ENCODE measurements around the gene METTL1.
A peak's percentile ranks its signal among the peaks of the same experiment; 100 is the strongest.
"Not testable (repeated sequence)": the region's sequence is repeated elsewhere in the genome, so short reads cannot be mapped to it uniquely, and the experiment has no call there.

The METTL1 gene

GRCh38 chr12:57802607-57803006 is 30.7 kb upstream of the METTL1 start:
- intact Hi-C loops (cut with DNase I), result no loop called here

GRCh38 chr12:57800965-57801364 is 29.1 kb upstream of the METTL1 start:
- intact Hi-C loops (cut with DNase I), result no loop called here
- no peak for DNase-seq

More at GRCh38 chr12:57802607-57803006, 30.7 kb upstream of the METTL1 start:
- DNase-seq, result no peak

- intact Hi-C loops (cut with DNase I), result no loop called here
- no peak for DNase-seq
These were observed 26.0 kb upstream of the METTL1 start for GRCh38 chr12:57797933-57798332.

GRCh38 chr12:57796996-57797395 is 25.1 kb upstream of the METTL1 start:
- intact Hi-C loops (cut with DNase I), result no loop called here
- DNase-seq, result no peak

- intact Hi-C loops (cut with DNase I), result no loop called here
- no peak for DNase-seq
These were observed 23.4 kb upstream of the METTL1 start for GRCh38 chr12:57795354-57795753.

- DNase-seq, result no peak
- intact Hi-C loops (cut with DNase I), result no loop called here
These were observed 22.0 kb upstream of the METTL1 start for GRCh38 chr12:57793920-57794319.

GRCh38 chr12:57783861-57784260 is 12.0 kb upstream of the METTL1 start:
- intact Hi-C loops (cut with DNase I), result no loop called here
- no peak for DNase-seq

GRCh38 chr12:57783466-57783801 is 11.5 kb upstream of the METTL1 start:
- DNase-seq, result no peak
- intact Hi-C loops (cut with DNase I), result no loop called here

GRCh38 chr12:57782608-57783465 is 10.9 kb upstream of the METTL1 start, which contains the start of gene TSFM:
Gene TSFM, plus strand, starts transcription at chr12:57782787. Its CDS starts 15 bp downstream, at chr12:57782802.
- peak; percentile 95 to 100 (median 98) for DNase-seq
- intact Hi-C loops (cut with DNase I), result no loop called here

- intact Hi-C loops (cut with DNase I), result no loop called here
- no peak for DNase-seq
These were observed 10.3 kb upstream of the METTL1 start for GRCh38 chr12:57782243-57782607.

- DNase-seq, result no peak
- intact Hi-C loops (cut with DNase I), result loop anchor here (2.0 kb wide), 1 partner anchor 121 kb away; no protein-coding TSS in a partner anchor
These were observed 9.9 kb upstream of the METTL1 start for GRCh38 chr12:57781801-57782200.

GRCh38 chr12:57781244-57781643 is 9.3 kb upstream of the METTL1 start:
- intact Hi-C loops (cut with DNase I), result loop anchor here (2.0 kb wide), 1 partner anchor 122 kb away; no protein-coding TSS in a partner anchor

GRCh38 chr12:57780284-57780897 is 8.5 kb upstream of the METTL1 start:
- intact Hi-C loops (cut with DNase I), result loop anchor here (2.0 kb wide), 1 partner anchor 122 kb away; no protein-coding TSS in a partner anchor
- no peak for DNase-seq

More at GRCh38 chr12:57781244-57781643, 9.3 kb upstream of the METTL1 start:
- DNase-seq, result no peak

GRCh38 chr12:57779736-57780135 is 7.8 kb upstream of the METTL1 start:
- intact Hi-C loops (cut with DNase I), result loop anchor here (2.0 kb wide), 1 partner anchor 123 kb away; no protein-coding TSS in a partner anchor
- no peak for DNase-seq

- DNase-seq, result no peak
- intact Hi-C loops (cut with DNase I), result no loop called here
These were observed 6.0 kb upstream of the METTL1 start for GRCh38 chr12:57777911-57778310.

- intact Hi-C loops (cut with DNase I), result no loop called here
- DNase-seq, result no peak
These were observed 5.5 kb upstream of the METTL1 start for GRCh38 chr12:57777367-57777766.

- no peak for DNase-seq
- intact Hi-C loops (cut with DNase I), result no loop called here
These were observed 4.3 kb upstream of the METTL1 start for GRCh38 chr12:57776247-57776587.

- DNase-seq, result no peak
- intact Hi-C loops (cut with DNase I), result no loop called here
These were observed 3.8 kb upstream of the METTL1 start for GRCh38 chr12:57775563-57776246.

GRCh38 chr12:57775044-57775443 is 3.1 kb upstream of the METTL1 start:
- DNase-seq, result peak in 1 of 42 donors; percentile 25
- intact Hi-C loops (cut with DNase I), result no loop called here

- DNase-seq; intact Hi-C loops (cut with DNase I): not testable (repeated sequence)
These were observed 2.7 kb upstream of the METTL1 start for GRCh38 chr12:57774634-57775033.
